Activated CD8-positive, alpha-beta T cell treated with anti-CD3 and anti-CD28 coated beads for 36 hours (primary cell): ENCODE data around the gene CDH23. TPM values are rescaled to one million over a fixed set of nuclear protein-coding genes. Genes with fewer than 3 reads are reported as not detected.

Experiments used
- ATAC-seq: fragments of 200-7000 bp; cut with Tn5 transposase; one replicate; pipeline ENCODE4 v1.10.0; 2021; ENCODE audit warnings: mild to moderate bottlenecking, moderate library complexity
- CTCF ChIA-PET: fragments of 350-600 bp; sonication (Branson Sonifier 250); formaldehyde crosslinking; loops from one replicate; lab custom pipeline; 2021; ENCODE audit warnings: antibody characterized with exemption; lab: Charles Lee
- POLR2A ChIA-PET: fragments of 350-600 bp; sonication (Branson Sonifier 250); formaldehyde crosslinking; loops from one replicate; lab custom pipeline; 2021; ENCODE audit warnings: antibody characterized with exemption; lab: Charles Lee
- DNase-seq: peaks from one replicate; pipeline ENCODE4 v3.0.0-alpha.2; 2020
- H3K27ac Mint-ChIP-seq: one replicate; pipeline ENCODE4 v1.8.0; 2021; ENCODE audit warnings: mild to moderate bottlenecking, mixed read lengths
- H3K27me3 Mint-ChIP-seq: one replicate; pipeline ENCODE4 v1.8.0; 2021; ENCODE audit warnings: mixed read lengths
- H3K36me3 Mint-ChIP-seq: one replicate; pipeline ENCODE4 v1.8.0; 2021; ENCODE audit warnings: low read depth, mixed read lengths
- H3K4me1 Mint-ChIP-seq: one replicate; pipeline ENCODE4 v1.8.0; 2021; ENCODE audit warnings: low read depth, mixed read lengths
- H3K4me3 Mint-ChIP-seq: one replicate; pipeline ENCODE4 v1.8.0; 2021; ENCODE audit warnings: mild to moderate bottlenecking, moderate library complexity, mixed read lengths
- H3K9me3 Mint-ChIP-seq: one replicate; pipeline ENCODE4 v1.8.0; 2021; ENCODE audit warnings: mixed read lengths
- CTCF ChIP-seq: fragments of 200-600 bp; IDR thresholded peaks from one replicate; pipeline ENCODE4 v1.8.0; 2022; ENCODE audit warnings: antibody characterized with exemption, mild to moderate bottlenecking
- intact Hi-C: fragments of 100-400 bp; cut with micrococcal nuclease; formaldehyde crosslinking; loops from one replicate; pipeline ENCODE4 v1.10.0; 2022
- total RNA-seq, 2 experiments: library from RNA; stranded (reverse); gene quantifications; one replicate each; pipeline ENCODE4 v1.2.3, GENCODE V29; 2021

Gene CDH23
- total RNA-seq, 2 experiments from 2014 or later: 2.4 to 2.7 TPM

GRCh38 chr10:71729161-71729636 lies 332.5 kb downstream of the CDH23 start:
- intact Hi-C loops: no loop called here
- no peak for ATAC-seq
- H3K9me3 Mint-ChIP-seq: peaks cover 3% of the 10 kb centered on the region
- no peaks in the 10 kb centered on the region for H3K27me3 Mint-ChIP-seq
- peaks cover 97% of the 10 kb centered on the region for H3K4me1 Mint-ChIP-seq
- POLR2A ChIA-PET: interaction anchor here (1.2 to 10.8 kb wide), 6 partner anchors 11 to 41 kb away, joined by 3 to 116 read pairs (median 54); partner anchors contain the start of gene VSIR
- TF ChIP-seq CTCF: no peak
- peaks cover 8% of the 10 kb centered on the region for H3K36me3 Mint-ChIP-seq
- DNase-seq: no peak
- H3K4me3 Mint-ChIP-seq: no peak overlapping the region
- H3K27ac Mint-ChIP-seq: peak overlapping the region; percentile 99
- CTCF ChIA-PET: interaction anchor here (1.0 to 7.3 kb wide), 6 partner anchors 13 to 44 kb away, joined by 4 to 49 read pairs (median 25); partner anchors contain the start of gene VSIR

- no peak for TF ChIP-seq CTCF
- ChIA-PET CTCF (interaction anchor here (0.8 to 7.3 kb wide), 9 partner anchors 11 to 80 kb away, joined by 3 to 49 read pairs (median 6); partner anchors contain the start of gene VSIR), POLR2A (interaction anchor here (0.6 to 10.8 kb wide), 7 partner anchors 9 to 39 kb away, joined by 3 to 116 read pairs (median 4); partner anchors contain the start of gene VSIR)
- no peaks in the 10 kb centered on the region for H3K27me3 Mint-ChIP-seq
- peak; percentile 69 for DNase-seq
- peak overlapping the region; percentile 99 for H3K27ac Mint-ChIP-seq
- H3K36me3 Mint-ChIP-seq: peaks cover 8% of the 10 kb centered on the region
- intact Hi-C loops: no loop called here
- no peak for ATAC-seq
- H3K4me1 Mint-ChIP-seq: peaks cover 97% of the 10 kb centered on the region
- no peak overlapping the region for H3K4me3 Mint-ChIP-seq
- H3K9me3 Mint-ChIP-seq: peaks cover 3% of the 10 kb centered on the region
Measured at GRCh38 chr10:71731791-71732190, 335.1 kb downstream of the CDH23 start.

GRCh38 chr10:71734797-71735196 lies 338.1 kb downstream of the CDH23 start:
- Mint-ChIP-seq H3K4me1 (peaks cover 98% of the 10 kb centered on the region), H3K36me3 (peaks cover 8% of the 10 kb centered on the region), H3K4me3 (peak overlapping the region; percentile 76), H3K27ac (peak overlapping the region; percentile 97), H3K9me3 (peaks cover 3% of the 10 kb centered on the region), H3K27me3 (no peaks in the 10 kb centered on the region)
- no peak for TF ChIP-seq CTCF
- CTCF ChIA-PET: interaction anchor here (0.9 to 1.8 kb wide), 5 partner anchors 11 to 39 kb away, joined by 3 to 8 read pairs (median 3); partner anchors contain the start of gene VSIR
- intact Hi-C loops: no loop called here
- no peak for ATAC-seq
- POLR2A ChIA-PET: interaction anchor here (0.6 to 4.2 kb wide), 7 partner anchors 9 to 38 kb away, joined by 3 to 42 read pairs (median 14); partner anchors contain the start of gene VSIR
- DNase-seq: no peak

GRCh38 chr10:71735709-71736569 lies 339.2 kb downstream of the CDH23 start:
- H3K27me3 Mint-ChIP-seq: no peaks in the 10 kb centered on the region
- POLR2A ChIA-PET: interaction anchor here (1.0 to 4.2 kb wide), 8 partner anchors 10 to 42 kb away, joined by 3 to 42 read pairs (median 10); partner anchors contain the start of gene VSIR
- peak; percentile 86 for DNase-seq
- intact Hi-C loops: no loop called here
- CTCF ChIA-PET: interaction anchor here (1.1 to 2.2 kb wide), 9 partner anchors 9 to 41 kb away, joined by 3 to 10 read pairs (median 6); partner anchors contain the start of gene VSIR
- no peak for TF ChIP-seq CTCF
- peaks cover 3% of the 10 kb centered on the region for H3K9me3 Mint-ChIP-seq
- peak; percentile 86 for ATAC-seq
- peaks cover 99% of the 10 kb centered on the region for H3K4me1 Mint-ChIP-seq
- H3K4me3 Mint-ChIP-seq: peak overlapping the region; percentile 76
- peaks cover 8% of the 10 kb centered on the region for H3K36me3 Mint-ChIP-seq
- peak overlapping the region; percentile 97 for H3K27ac Mint-ChIP-seq
